Liver (tissue), 10 donors: Measurements from ENCODE around the gene STK35. TPM values are rescaled to one million over a fixed set of nuclear protein-coding genes. Genes with fewer than 3 reads are reported as not detected.

ENCODE experiments used
- DNase-seq: peaks from one replicate; pipeline ENCODE4 v3.0.0-alpha.2; 2017; ENCODE audit warnings: low spot score
- H3K27ac ChIP-seq, 2 donors: one replicate each; pipeline ENCODE4 v1.7.0; 2013; ENCODE audit warnings: inconsistent platforms in 2 of 2, low read length in 2 of 2, control low read depth in 1 of 2, low read depth in 1 of 2, mild to moderate bottlenecking in 1 of 2
- H3K27me3 ChIP-seq, 4 donors: one replicate each; pipeline versions ENCODE4 v1.6.1 to v1.7.0; 2013; ENCODE audit warnings: low read length in 3 of 4, inconsistent platforms in 1 of 4, mild to moderate bottlenecking in 1 of 4, moderate library complexity in 1 of 4; ENCODE audit not compliant: control insufficient read depth in 4 of 4, insufficient read depth in 4 of 4
- H3K36me3 ChIP-seq, 4 donors: one replicate each; pipeline versions ENCODE4 v1.6.1 to v1.7.0; 2013; ENCODE audit warnings: low read length in 3 of 4, mild to moderate bottlenecking in 3 of 4, low read depth in 1 of 4, moderate library complexity in 1 of 4; ENCODE audit not compliant: control insufficient read depth in 4 of 4, insufficient read depth in 3 of 4
- H3K4me1 ChIP-seq, 4 donors: one replicate each; pipeline versions ENCODE4 v1.6.1 to v1.7.0; 2013; ENCODE audit warnings: low read length in 3 of 4, mild to moderate bottlenecking in 3 of 4, moderate library complexity in 1 of 4; ENCODE audit not compliant: control insufficient read depth in 4 of 4, insufficient read depth in 4 of 4
- H3K4me3 ChIP-seq, 3 donors: one replicate each; pipeline versions ENCODE4 v1.6.1 to v1.7.0; 2013; ENCODE audit warnings: low read length in 3 of 3, control low read depth in 1 of 3, low read depth in 1 of 3, mild to moderate bottlenecking in 1 of 3
- H3K9ac ChIP-seq, 2 donors: one replicate each; pipeline ENCODE4 v1.7.0; 2013; ENCODE audit warnings: low read length in 2 of 2, mild to moderate bottlenecking in 2 of 2, moderate library complexity in 2 of 2, control low read depth in 1 of 2, low read depth in 1 of 2
- H3K9me3 ChIP-seq, 4 donors: one replicate each; pipeline versions ENCODE4 v1.6.1 to v1.7.0; 2013; ENCODE audit warnings: low read length in 3 of 4; ENCODE audit not compliant: control insufficient read depth in 4 of 4
- EGR1 ChIP-seq, 2 donors: IDR thresholded peaks; 2 replicates each; pipeline ENCODE4 v1.6.1; 2016 to 2018; ENCODE audit warnings: antibody characterized with exemption in 2 of 2, low read depth in 2 of 2
- FOXA1 ChIP-seq: IDR thresholded peaks from 2 replicates; pipeline ENCODE4 v1.6.1; 2016; ENCODE audit warnings: antibody characterized with exemption
- NR2F2 ChIP-seq: IDR thresholded peaks from 2 replicates; pipeline ENCODE4 v1.6.1; 2016; ENCODE audit warnings: antibody characterized with exemption
- RXRA ChIP-seq, 2 donors: IDR thresholded peaks; 2 replicates each; pipeline ENCODE4 v1.6.1; 2017 to 2018; ENCODE audit warnings: antibody characterized with exemption in 2 of 2, mild to moderate bottlenecking in 1 of 2
- SP1 ChIP-seq: IDR thresholded peaks from 2 replicates; pipeline ENCODE4 v1.6.1; 2018; ENCODE audit warnings: antibody characterized with exemption, mild to moderate bottlenecking
- YY1 ChIP-seq: IDR thresholded peaks from 2 replicates; pipeline ENCODE4 v1.6.1; 2016; ENCODE audit warnings: antibody characterized with exemption, mild to moderate bottlenecking
- ZBTB33 ChIP-seq: IDR thresholded peaks from 2 replicates; pipeline ENCODE4 v1.6.1; 2016; ENCODE audit warnings: antibody characterized with exemption
- WGBS: extraction: QIAGEN DNeasy Blood & Tissue Kit; methylation state at CpG from one replicate; pipeline ENCODE4 v1.1.7; 2013; 5-methylcytosine and 5-hydroxymethylcytosine counted together
- polyA plus RNA-seq, 2 donors: library from polyadenylated mRNA; stranded (reverse) in 1 of 2; unstranded in 1 of 2; fragments of 200-250 nt in 1 of 2; fragments of >200 nt in 1 of 2; fragmentation: Nextera tagmentation in 1 of 2; extraction: Ambion mirVana in 1 of 2; gene quantifications; one replicate each; pipeline versions ENCODE4 v1.2.1 to v1.2.3, GENCODE V29; 2013 to 2015
- small RNA-seq: library from RNA; depleted of rRNA; stranded (forward); fragments of <200 nt; gene quantifications from one replicate; pipeline ENCODE3, GENCODE V24; 2014
- total RNA-seq, 2 donors: library from RNA; depleted of rRNA; stranded (reverse); fragments of >200 nt; gene quantifications; one replicate each; pipeline ENCODE4 v1.2.3, GENCODE V29; 2014
- TF ChIP-seq, protein P1 (sequence below): IDR thresholded peaks from 2 replicates; pipeline ENCODE4 v1.6.1; 2016; ENCODE audit warnings: antibody characterized with exemption
- donor health status: healthy.
- donor health status: healthy.
- donor health status: healthy.
- donor health status: healthy.
- donor health status: healthy.

STK35 gene
- total and polyA plus RNA-seq, 4 donors = 2.5 to 18.5 (median 9.9) TPM

- H3K4me3 ChIP-seq = no peak overlapping the region
- DNase-seq = no peak
- no peak overlapping the region for H3K9ac ChIP-seq
- no peaks in the 10 kb centered on the region for H3K9me3 ChIP-seq
- TF ChIP-seq FOXA1 (no peak), EGR1 (IDR thresholded peaks at IDR 0.05; ENCODE audit: low read depth in 2 of 2) (no peak), YY1 (no peak), ZBTB33 (no peak), SP1 (no peak), NR2F2 (no peak), RXRA (IDR thresholded peaks at IDR 0.05) (no peak)
- TF ChIP-seq, protein P1, sequence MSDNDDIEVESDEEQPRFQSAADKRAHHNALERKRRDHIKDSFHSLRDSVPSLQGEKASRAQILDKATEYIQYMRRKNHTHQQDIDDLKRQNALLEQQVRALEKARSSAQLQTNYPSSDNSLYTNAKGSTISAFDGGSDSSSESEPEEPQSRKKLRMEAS = no peak
- no peaks in the 10 kb centered on the region for H3K36me3 ChIP-seq
- no peak overlapping the region for H3K27ac ChIP-seq
- H3K4me1 ChIP-seq = no peaks in the 10 kb centered on the region
- 65% methylated on average over 7 of the region's 7 CpGs for WGBS
- no peaks in the 10 kb centered on the region for H3K27me3 ChIP-seq
Measured at GRCh38 chr20:2197166-2197565, 95.5 kb downstream of the STK35 start.

Small RNA genes lying within 50 kb of the gene (small RNA-seq; reads per million reads assigned to genes)
- gene RPL7P2 = not detected

Other genes with a start within 250 kb of the STK35 start
- gene SIRPA, start 206.4 kb upstream of the STK35 start, total RNA-seq = 10 to 100 TPM in 1 of 2 donors, 1 to 10 TPM in 1; 5.4 to 29.6 TPM
- 10 to 100 TPM; 16.7 to 47.5 TPM for gene SIRPA, start 206.4 kb upstream of the STK35 start, polyA plus RNA-seq
- not detected for gene PDYN, start 107.8 kb upstream of the STK35 start, total RNA-seq
- gene PDYN, start 107.8 kb upstream of the STK35 start, polyA plus RNA-seq = not detected
- under 1 TPM; 0.05 to 0.08 TPM for gene TGM3, start 194.2 kb downstream of the STK35 start, total RNA-seq
- under 1 TPM in 1 of 2 donors, not detected in 1; 0.28 TPM for gene TGM3, start 194.2 kb downstream of the STK35 start, polyA plus RNA-seq